ENCODE data around the gene NAV2.

Gene NAV2

GRCh38 chr11:19905280-19905853 is 192.7 kb downstream of the NAV2 start:
- TF ChIP-seq, protein P1, sequence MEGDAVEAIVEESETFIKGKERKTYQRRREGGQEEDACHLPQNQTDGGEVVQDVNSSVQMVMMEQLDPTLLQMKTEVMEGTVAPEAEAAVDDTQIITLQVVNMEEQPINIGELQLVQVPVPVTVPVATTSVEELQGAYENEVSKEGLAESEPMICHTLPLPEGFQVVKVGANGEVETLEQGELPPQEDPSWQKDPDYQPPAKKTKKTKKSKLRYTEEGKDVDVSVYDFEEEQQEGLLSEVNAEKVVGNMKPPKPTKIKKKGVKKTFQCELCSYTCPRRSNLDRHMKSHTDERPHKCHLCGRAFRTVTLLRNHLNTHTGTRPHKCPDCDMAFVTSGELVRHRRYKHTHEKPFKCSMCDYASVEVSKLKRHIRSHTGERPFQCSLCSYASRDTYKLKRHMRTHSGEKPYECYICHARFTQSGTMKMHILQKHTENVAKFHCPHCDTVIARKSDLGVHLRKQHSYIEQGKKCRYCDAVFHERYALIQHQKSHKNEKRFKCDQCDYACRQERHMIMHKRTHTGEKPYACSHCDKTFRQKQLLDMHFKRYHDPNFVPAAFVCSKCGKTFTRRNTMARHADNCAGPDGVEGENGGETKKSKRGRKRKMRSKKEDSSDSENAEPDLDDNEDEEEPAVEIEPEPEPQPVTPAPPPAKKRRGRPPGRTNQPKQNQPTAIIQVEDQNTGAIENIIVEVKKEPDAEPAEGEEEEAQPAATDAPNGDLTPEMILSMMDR (IDR thresholded peaks at IDR 0.05; ENCODE audit: extremely low read depth, insufficient read depth, missing control alignments), result peak; percentile 47
- DNase-seq (ENCODE audit: low spot score), result no peak
- in situ Hi-C loops (cut with MboI; ENCODE audit: low pct_unique_long_range_greater_than_20kb, low sequenced_read_pairs, unreplicated experiment), result loop anchor here (25.0 kb wide), 1 partner anchor 618 kb away; no protein-coding TSS in a partner anchor

DNA sequence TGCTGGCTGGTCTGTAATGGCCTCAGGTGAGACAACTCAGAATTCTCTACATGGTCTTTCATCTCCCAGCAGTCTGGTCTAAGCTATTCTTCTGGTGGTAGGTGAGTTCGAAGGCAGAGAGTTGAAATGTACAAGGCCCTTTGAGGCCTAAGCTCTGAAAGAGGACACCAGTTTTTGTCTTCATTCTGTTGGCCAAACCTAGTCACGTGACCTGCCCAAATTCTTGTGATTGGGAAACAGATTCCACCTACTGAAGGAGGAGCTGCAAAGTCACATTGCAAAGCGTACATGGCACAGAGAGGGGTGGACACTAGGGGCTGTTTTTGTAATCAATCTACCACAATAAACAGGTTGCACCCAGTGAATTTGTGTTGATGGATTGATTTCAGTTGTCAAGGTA is 193.5 kb downstream of the NAV2 start:
- in situ Hi-C loops (cut with MboI; ENCODE audit: low pct_unique_long_range_greater_than_20kb, low sequenced_read_pairs, unreplicated experiment), result loop anchor here (25.0 kb wide), 1 partner anchor 619 kb away; no protein-coding TSS in a partner anchor
- TF ChIP-seq, protein P1 (IDR thresholded peaks at IDR 0.05; ENCODE audit: extremely low read depth, insufficient read depth, missing control alignments), result no peak
- DNase-seq (ENCODE audit: low spot score), result no peak

GRCh38 chr11:19907008-19907579 is 194.5 kb downstream of the NAV2 start:
- TF ChIP-seq, protein P1 (IDR thresholded peaks at IDR 0.05; ENCODE audit: extremely low read depth, insufficient read depth, missing control alignments), result no peak
- in situ Hi-C loops (cut with MboI; ENCODE audit: low pct_unique_long_range_greater_than_20kb, low sequenced_read_pairs, unreplicated experiment), result loop anchor here (25.0 kb wide), 1 partner anchor 620 kb away; no protein-coding TSS in a partner anchor
- peak; percentile 65 for DNase-seq (ENCODE audit: low spot score)

DNA sequence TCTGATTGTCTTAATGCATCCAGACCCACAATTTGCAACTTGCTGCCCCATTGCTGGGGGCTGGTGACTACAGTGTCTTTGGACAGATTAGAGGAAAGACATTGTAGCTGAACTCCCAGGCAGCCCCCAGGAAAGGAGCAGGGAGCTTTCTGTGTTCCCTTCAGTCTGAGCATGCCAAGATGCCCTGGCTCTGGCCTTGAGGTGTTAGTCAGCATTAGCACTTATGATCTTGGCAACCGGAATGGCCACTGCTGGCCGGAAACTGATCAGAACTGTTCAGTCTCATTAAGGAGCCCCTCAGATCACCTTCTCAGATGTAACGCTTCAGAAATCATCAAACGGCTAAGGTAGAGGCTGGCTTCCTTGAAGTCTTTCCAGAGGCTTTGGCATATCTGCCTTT is 195.2 kb downstream of the NAV2 start:
- no peak for DNase-seq (ENCODE audit: low spot score)
- in situ Hi-C loops (cut with MboI; ENCODE audit: low pct_unique_long_range_greater_than_20kb, low sequenced_read_pairs, unreplicated experiment), result loop anchor here (25.0 kb wide), 1 partner anchor 621 kb away; no protein-coding TSS in a partner anchor
- TF ChIP-seq, protein P1 (IDR thresholded peaks at IDR 0.05; ENCODE audit: extremely low read depth, insufficient read depth, missing control alignments), result no peak

DNA sequence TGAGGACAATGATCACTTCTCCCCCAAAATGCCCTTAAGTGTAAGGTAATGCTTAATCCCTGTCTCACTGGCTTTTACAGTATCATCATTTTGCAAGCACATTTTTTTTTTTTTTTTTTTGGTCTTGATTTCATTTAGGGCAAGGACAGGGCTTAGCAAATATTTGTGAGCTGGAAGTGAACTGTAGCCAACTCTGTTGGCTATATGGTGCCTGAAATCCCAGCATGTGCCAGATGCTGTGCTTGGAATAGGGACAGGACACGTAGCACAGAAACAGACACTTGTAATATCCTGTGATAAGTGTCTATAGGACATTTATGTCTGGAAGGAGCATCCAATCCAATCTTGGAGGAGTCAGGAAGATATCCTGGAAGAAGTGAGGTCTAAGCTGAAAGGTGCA is 198.3 kb downstream of the NAV2 start:
- DNase-seq (ENCODE audit: low spot score), result no peak
- in situ Hi-C loops (cut with MboI; ENCODE audit: low pct_unique_long_range_greater_than_20kb, low sequenced_read_pairs, unreplicated experiment), result loop anchor here (25.0 kb wide), 1 partner anchor 624 kb away; no protein-coding TSS in a partner anchor
- TF ChIP-seq, protein P1 (IDR thresholded peaks at IDR 0.05; ENCODE audit: extremely low read depth, insufficient read depth, missing control alignments), result no peak

GRCh38 chr11:19912115-19912957 is 199.7 kb downstream of the NAV2 start:
- in situ Hi-C loops (cut with MboI; ENCODE audit: low pct_unique_long_range_greater_than_20kb, low sequenced_read_pairs, unreplicated experiment), result loop anchor here (25.0 kb wide), 1 partner anchor 625 kb away; no protein-coding TSS in a partner anchor
- DNase-seq (ENCODE audit: low spot score), result no peak
- TF ChIP-seq, protein P1 (IDR thresholded peaks at IDR 0.05; ENCODE audit: extremely low read depth, insufficient read depth, missing control alignments), result no peak

Measured in GM13977 (cell line).